GOT3 (cell line): ENCODE results near the gene ZBTB43.

Source experiments
- DNase-seq: peaks from one replicate; lab custom pipeline; 2025; ENCODE audit warnings: mixed read lengths; lab: John Stamatoyannopoulos, UW

ZBTB43 gene

GRCh38 chr9:126859111-126859510 is 54.3 kb downstream of the ZBTB43 start:
- DNase-seq = no peak

GRCh38 chr9:126860077-126860756 is 55.4 kb downstream of the ZBTB43 start, which contains the start of gene ZBTB34:
ZBTB34 (plus strand) TSS chr9:126860639; CDS start chr9:126879400, 18,761 bp downstream.
- DNase-seq = peak; percentile 6

DNA sequence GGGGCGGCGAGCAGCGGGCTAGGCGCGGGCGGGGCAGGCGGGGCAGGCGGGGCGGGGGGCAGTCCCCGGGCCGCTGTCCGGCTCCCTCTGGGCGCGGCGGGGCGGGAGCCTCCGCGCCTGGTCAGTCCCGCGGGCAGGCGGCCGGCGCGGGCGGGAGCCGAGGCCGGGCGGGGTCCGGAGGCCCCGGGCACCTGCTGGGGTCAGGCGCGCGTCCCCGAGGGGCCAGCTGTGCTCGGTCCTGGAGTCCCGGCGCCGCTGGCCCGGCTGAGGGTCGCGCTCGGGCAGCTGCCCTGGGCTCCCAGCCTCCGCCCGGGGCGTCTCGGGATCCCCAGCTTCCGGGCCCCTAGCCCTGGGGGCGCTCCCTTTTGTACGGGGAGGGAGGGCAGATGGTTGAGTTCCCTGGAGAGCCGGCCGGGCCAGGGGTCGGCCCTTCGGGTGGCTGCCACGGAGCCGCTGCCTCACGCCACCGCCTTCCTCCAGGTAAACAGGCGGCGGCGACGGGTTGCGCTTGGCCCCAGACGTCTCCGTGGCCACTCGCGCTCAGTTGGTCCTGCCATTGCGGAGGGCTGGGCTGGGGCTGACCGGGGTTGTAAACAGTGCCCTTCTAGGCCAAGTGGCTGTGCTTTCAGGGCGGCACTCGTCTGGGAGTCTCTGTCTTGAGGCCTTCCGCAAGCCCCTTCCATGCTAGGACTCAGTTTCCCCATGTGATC is 56.1 kb downstream of the ZBTB43 start:
- no peak for DNase-seq

- no peak for DNase-seq
Observed at GRCh38 chr9:126861707-126862103, 56.9 kb downstream of the ZBTB43 start.

DNA sequence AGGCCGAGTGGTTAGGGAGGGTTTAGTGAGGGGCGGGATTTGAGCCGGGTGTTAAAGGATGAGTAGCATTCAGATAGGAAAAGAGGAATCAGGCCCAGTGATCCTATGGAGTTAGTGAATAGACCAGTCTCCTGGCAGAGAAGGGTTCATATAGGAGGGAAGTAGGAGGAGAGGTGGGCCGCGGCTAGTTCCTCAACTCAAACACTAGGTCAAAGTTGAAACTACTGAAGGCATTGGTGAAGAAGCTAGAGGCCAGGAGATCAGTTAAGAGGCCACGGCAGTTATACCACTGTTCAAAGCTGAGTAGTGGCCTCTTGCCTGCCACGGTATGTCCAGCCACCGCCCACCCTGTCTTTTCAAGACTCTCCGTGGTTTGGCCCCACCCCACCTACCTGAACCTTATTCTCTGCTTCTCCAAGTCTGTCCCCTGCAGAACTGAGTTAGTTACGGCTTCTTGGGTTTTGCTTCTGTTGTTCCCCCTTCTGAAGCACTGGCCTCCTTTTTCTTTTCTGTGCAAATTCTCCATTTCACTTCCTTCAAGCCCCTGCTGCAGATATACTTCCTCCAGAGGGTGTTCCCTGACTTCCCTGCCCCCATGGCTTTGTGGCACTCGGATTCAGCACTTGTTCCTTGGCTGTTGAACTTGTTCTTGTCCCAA is 57.4 kb downstream of the ZBTB43 start:
- DNase-seq = no peak

GRCh38 chr9:126864771-126865170 is 59.9 kb downstream of the ZBTB43 start:
- DNase-seq = no peak

DNA sequence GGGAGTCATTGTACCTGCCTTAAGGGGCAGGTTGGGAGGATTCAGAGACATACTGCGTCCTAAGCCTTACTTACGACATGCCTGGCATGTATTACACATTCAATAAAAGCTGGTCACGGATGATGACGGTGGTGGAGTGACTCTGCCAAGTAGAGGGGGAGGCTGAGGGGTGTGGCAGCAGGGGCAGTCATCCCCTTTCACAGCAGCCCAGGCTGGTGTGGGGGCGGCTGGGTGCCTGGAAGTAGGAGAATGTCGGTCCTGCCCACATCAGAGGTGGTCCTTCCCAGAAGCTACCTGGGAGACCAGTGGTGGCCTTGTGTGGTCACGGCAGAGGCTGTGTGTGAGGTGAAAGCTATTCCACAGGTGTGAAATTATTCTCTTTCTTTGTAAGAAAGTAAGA is 64.5 kb downstream of the ZBTB43 start:
- DNase-seq = no peak

DNA sequence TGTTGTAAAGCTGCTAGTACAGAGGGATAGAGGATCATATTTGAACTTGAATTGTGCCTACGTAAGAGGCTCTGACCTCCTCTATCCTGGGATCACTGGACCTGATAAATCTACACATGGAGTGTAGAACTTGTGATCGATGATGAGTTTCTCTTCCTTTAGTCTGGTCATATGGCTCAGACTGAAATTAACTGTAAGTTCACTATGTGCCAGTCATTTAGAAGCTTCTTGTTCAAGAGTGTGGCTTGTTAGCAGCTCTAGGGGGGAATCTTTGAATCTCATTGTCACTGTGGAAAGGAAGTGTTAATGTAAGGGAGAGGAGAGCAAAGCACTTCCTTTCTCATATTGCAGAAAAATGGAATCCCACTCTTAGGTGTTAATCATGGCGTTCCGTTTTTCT is 67.7 kb downstream of the ZBTB43 start:
- no peak for DNase-seq

- DNase-seq = no peak
Observed at GRCh38 chr9:126874546-126875314, 69.9 kb downstream of the ZBTB43 start.

- DNase-seq = no peak
Observed at GRCh38 chr9:126875756-126876510, 71.1 kb downstream of the ZBTB43 start.

GRCh38 chr9:126876531-126876930 is 71.7 kb downstream of the ZBTB43 start:
- DNase-seq = no peak

- no peak for DNase-seq
Observed at GRCh38 chr9:126877418-126877817, 72.6 kb downstream of the ZBTB43 start.

DNA sequence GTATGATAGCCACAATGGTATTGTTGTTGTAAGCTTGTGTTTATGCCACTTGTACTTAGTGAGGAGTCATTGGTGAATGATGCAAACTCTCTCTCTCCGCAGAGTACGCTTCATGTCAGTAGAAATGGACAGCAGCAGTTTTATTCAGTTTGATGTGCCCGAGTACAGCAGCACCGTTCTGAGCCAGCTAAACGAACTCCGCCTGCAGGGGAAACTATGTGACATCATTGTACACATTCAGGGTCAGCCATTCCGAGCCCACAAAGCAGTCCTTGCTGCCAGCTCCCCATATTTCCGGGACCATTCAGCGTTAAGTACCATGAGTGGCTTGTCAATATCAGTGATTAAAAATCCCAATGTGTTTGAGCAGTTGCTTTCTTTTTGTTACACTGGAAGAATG is 74.4 kb downstream of the ZBTB43 start:
- no peak for DNase-seq

DNA sequence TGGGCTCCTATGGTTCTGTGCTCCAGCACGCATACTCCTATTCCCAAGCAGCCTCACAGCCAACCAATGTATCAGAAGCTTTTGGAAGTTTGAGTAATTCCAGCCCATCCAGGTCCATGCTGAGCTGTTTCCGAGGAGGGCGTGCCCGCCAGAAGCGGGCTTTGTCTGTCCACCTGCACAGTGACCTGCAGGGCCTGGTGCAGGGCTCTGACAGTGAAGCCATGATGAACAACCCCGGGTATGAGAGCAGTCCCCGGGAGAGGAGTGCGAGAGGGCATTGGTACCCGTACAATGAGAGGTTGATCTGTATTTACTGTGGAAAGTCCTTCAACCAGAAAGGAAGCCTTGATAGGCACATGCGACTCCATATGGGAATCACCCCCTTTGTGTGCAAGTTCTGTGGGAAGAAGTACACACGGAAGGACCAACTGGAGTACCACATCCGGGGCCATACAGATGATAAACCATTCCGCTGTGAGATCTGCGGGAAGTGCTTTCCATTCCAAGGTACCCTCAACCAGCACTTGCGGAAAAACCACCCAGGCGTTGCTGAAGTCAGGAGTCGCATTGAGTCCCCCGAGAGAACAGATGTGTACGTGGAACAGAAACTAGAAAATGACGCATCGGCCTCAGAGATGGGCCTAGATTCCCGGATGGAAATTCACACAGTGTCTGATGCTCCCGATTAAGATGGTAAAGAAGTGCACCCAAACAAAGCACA is 75.5 kb downstream of the ZBTB43 start:
- no peak for DNase-seq

DNA sequence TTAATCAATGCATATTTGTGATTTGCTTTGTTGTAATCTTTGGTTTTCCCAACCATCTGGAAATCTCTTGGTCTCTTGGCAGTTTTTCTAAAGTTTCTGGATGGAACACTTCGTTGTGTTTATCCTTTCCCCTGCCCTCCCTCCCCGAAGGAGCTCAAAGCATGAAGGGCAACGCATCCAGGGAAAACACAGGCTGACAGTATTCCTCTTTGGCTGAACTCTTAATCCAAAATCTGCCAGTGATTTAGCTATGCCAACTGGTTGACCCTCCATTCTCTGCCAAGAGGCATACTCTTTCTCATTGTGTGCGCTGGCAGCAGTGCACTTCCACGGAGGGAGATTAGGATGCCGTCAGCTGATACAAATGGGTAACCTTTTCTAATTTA is 76.1 kb downstream of the ZBTB43 start:
- DNase-seq = no peak

- no peak for DNase-seq
Observed at GRCh38 chr9:126882746-126883145, 77.9 kb downstream of the ZBTB43 start.

DNA sequence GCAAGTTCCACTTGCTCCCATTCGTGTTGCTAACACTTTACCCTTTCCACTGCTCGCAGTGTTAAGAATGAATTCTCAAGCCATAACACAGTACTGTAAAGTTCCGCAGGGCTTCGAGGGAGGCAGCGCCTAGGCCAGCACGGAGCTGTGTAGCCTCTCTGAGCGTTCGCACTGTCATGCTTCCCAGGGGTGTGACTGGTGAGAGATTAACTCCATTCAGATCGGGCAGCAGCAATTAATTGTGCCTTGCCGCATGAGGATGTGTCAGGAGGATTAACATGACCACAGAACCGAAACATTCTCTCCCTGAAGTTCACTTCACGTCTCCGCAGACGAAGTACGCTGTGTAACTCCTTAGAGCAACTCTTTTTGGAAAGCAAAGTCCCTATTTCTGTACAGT is 78.8 kb downstream of the ZBTB43 start:
- no peak for DNase-seq

DNA sequence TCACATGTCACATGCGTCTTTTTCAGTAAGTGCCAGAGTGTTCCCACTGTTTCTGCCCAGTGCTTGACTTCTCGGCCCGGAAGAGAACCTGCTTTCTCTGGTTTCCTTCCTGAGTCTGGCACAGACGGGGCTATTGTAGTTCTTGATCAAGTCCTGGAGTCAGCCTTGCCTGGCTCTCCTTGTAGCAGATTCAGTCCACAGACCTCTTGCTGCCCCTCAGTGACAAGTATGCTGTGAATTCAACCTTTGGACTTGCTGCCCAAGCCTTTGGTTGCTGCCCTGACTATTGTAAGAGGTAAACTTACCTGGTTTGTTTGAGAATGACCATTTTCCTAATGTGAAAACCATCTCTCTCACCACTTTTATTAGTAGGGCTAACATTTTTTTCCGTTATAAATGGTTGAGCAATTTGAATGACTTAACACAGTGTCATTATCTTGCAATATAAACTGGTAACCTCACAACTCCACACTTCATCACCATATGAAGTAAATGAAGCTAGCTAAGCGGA is 80.3 kb downstream of the ZBTB43 start:
- DNase-seq = no peak

GRCh38 chr9:126886034-126886822 is 81.4 kb downstream of the ZBTB43 start:
- DNase-seq = no peak

- no peak for DNase-seq
Observed at GRCh38 chr9:126886897-126887296, 82.1 kb downstream of the ZBTB43 start.
